CD14-positive monocyte (primary cell): ENCODE measurements around the gene ACO2. TPM values are rescaled to one million over a fixed set of nuclear protein-coding genes. Genes with fewer than 3 reads are reported as not detected.

Source experiments
- DNase-seq, 3 donors: peaks; one replicate each; pipeline ENCODE4 v3.0.0-alpha.2; 2011 to 2022
- H2AFZ ChIP-seq: 2 replicates; pipeline ENCODE4 v1.6.0; 2012; ENCODE audit warnings: mild to moderate bottlenecking, low read depth, low read length, inconsistent platforms; ENCODE audit not compliant: insufficient read depth, poor library complexity, severe bottlenecking
- H3K27ac ChIP-seq, 2 donors: 1 replicate in 1 of 2; 2 replicates in 1 of 2; pipeline ENCODE4 v1.5.1; 2012 to 2013; ENCODE audit warnings: low read length in 2 of 2, control low read depth in 1 of 2, inconsistent platforms in 1 of 2, low read depth in 1 of 2, mild to moderate bottlenecking in 1 of 2
- H3K27me3 ChIP-seq, 2 donors: one replicate each; pipeline versions ENCODE4 v1.6.0 to v1.6.1; 2011 to 2013; ENCODE audit warnings: low read length in 2 of 2; ENCODE audit not compliant: control insufficient read depth in 2 of 2, insufficient read depth in 2 of 2
- H3K36me3 ChIP-seq, 2 donors: replicated peaks in 1 of 2; 1 replicate in 1 of 2; 2 replicates in 1 of 2; pipeline versions ENCODE4 v1.5.1 to v1.6.1; 2012 to 2013; ENCODE audit warnings: low read length in 2 of 2, control low read depth in 1 of 2, inconsistent platforms in 1 of 2, mild to moderate bottlenecking in 1 of 2; ENCODE audit not compliant: insufficient read depth in 2 of 2, control insufficient read depth in 1 of 2
- H3K4me1 ChIP-seq, 2 donors: 1 replicate in 1 of 2; 2 replicates in 1 of 2; pipeline versions ENCODE4 v1.5.1 to v1.6.1; 2012 to 2013; ENCODE audit warnings: low read length in 2 of 2, control low read depth in 1 of 2, inconsistent platforms in 1 of 2, mild to moderate bottlenecking in 1 of 2, moderate library complexity in 1 of 2; ENCODE audit not compliant: insufficient read depth in 2 of 2, control insufficient read depth in 1 of 2
- H3K4me2 ChIP-seq: replicated peaks from 2 replicates; pipeline ENCODE3; 2012; ENCODE audit warnings: low read length, moderate library complexity, mild to moderate bottlenecking; ENCODE audit not compliant: poor library complexity, severe bottlenecking; ENCODE audit errors: extremely low read depth
- H3K4me3 ChIP-seq, 3 experiments: fragments of 200-600 bp in 1 of 3; sonication (generic) in 1 of 3; replicated peaks in 1 of 3; 1 replicate in 2 of 3; 2 replicates in 1 of 3; pipeline ENCODE4 v1.5.1; 2011 to 2013; ENCODE audit warnings: low read length in 3 of 3, mild to moderate bottlenecking in 3 of 3, control low read depth in 2 of 3, low read depth in 2 of 3, inconsistent platforms in 1 of 3, moderate library complexity in 1 of 3
- H3K79me2 ChIP-seq: 2 replicates; pipeline ENCODE4 v1.6.0; 2012; ENCODE audit warnings: mild to moderate bottlenecking, control low read depth, inconsistent platforms, low read length, moderate library complexity; ENCODE audit not compliant: insufficient read depth
- H3K9ac ChIP-seq: 2 replicates; pipeline ENCODE4 v1.6.0; 2017; ENCODE audit warnings: low read length, mild to moderate bottlenecking; ENCODE audit not compliant: insufficient read depth, poor library complexity, severe bottlenecking
- H3K9me3 ChIP-seq, 2 donors: replicated peaks in 1 of 2; 1 replicate in 1 of 2; 2 replicates in 1 of 2; pipeline versions ENCODE4 v1.5.1 to v1.6.1; 2012 to 2013; ENCODE audit warnings: low read length in 2 of 2, control low read depth in 1 of 2; ENCODE audit not compliant: control insufficient read depth in 1 of 2, insufficient read depth in 1 of 2
- H4K20me1 ChIP-seq: 2 replicates; pipeline ENCODE4 v1.6.0; 2012; ENCODE audit warnings: mild to moderate bottlenecking, low read length, control low read depth, moderate library complexity; ENCODE audit not compliant: insufficient read depth
- H3K27ac Mint-ChIP-seq, 7 donors: one replicate each; pipeline ENCODE4 v1.8.0; 2020; ENCODE audit warnings: mild to moderate bottlenecking in 7 of 7, mixed read lengths in 7 of 7, moderate library complexity in 6 of 7, inconsistent platforms in 2 of 7
- H3K27me3 Mint-ChIP-seq, 3 donors: one replicate each; pipeline ENCODE4 v1.8.0; 2021 to 2022; ENCODE audit warnings: low read depth in 3 of 3, mild to moderate bottlenecking in 3 of 3, mixed read lengths in 3 of 3, moderate library complexity in 3 of 3, inconsistent platforms in 1 of 3
- H3K36me3 Mint-ChIP-seq, 2 donors: one replicate each; pipeline ENCODE4 v1.8.0; 2020; ENCODE audit warnings: mixed read lengths in 2 of 2, inconsistent platforms in 1 of 2, mild to moderate bottlenecking in 1 of 2
- H3K4me1 Mint-ChIP-seq: one replicate; pipeline ENCODE4 v1.8.0; 2020; ENCODE audit warnings: mild to moderate bottlenecking, mixed read lengths
- H3K4me3 Mint-ChIP-seq, 2 donors: one replicate each; pipeline ENCODE4 v1.8.0; 2020; ENCODE audit warnings: mild to moderate bottlenecking in 2 of 2, mixed read lengths in 2 of 2, moderate library complexity in 1 of 2
- H3K9me3 Mint-ChIP-seq, 7 donors: one replicate each; pipeline ENCODE4 v1.8.0; 2020 to 2022; ENCODE audit warnings: mixed read lengths in 7 of 7, mild to moderate bottlenecking in 6 of 7, moderate library complexity in 6 of 7, inconsistent platforms in 2 of 7
- WGBS: methylation state at CpG from one replicate; pipeline ENCODE4 v1.1.5; 2013; ENCODE audit warnings: missing lambda C conversion rate; ENCODE audit not compliant: insufficient coverage; 5-methylcytosine and 5-hydroxymethylcytosine counted together
- intact Hi-C, 2 donors: fragments of 100-400 bp; cut with micrococcal nuclease; formaldehyde crosslinking; loops; one replicate each; pipeline versions ENCODE4 v1.15.0 to v1.15.1; 2023
- polyA plus RNA-seq, 3 donors: library from polyadenylated mRNA; depleted of rRNA in 1 of 3; unstranded in 2 of 3; stranded (reverse) in 1 of 3; fragments of 300-500 nt in 2 of 3; fragments of >200 nt in 1 of 3; fragmentation: Illumina TruSeq in 2 of 3; gene quantifications; 1 replicate in 2 of 3; 2 replicates in 1 of 3; pipeline ENCODE4 v1.2.3, GENCODE V29; 2012 to 2021
- TF ChIP-seq, protein P1 (sequence below): fragments of 200-600 bp; IDR thresholded peaks from one replicate; pipeline ENCODE4 v1.8.0; 2022; ENCODE audit warnings: antibody characterized with exemption, mild to moderate bottlenecking

The ACO2 gene
- polyA plus RNA-seq, 3 donors, result 56.8 to 75.8 (median 64.2) TPM

DNA sequence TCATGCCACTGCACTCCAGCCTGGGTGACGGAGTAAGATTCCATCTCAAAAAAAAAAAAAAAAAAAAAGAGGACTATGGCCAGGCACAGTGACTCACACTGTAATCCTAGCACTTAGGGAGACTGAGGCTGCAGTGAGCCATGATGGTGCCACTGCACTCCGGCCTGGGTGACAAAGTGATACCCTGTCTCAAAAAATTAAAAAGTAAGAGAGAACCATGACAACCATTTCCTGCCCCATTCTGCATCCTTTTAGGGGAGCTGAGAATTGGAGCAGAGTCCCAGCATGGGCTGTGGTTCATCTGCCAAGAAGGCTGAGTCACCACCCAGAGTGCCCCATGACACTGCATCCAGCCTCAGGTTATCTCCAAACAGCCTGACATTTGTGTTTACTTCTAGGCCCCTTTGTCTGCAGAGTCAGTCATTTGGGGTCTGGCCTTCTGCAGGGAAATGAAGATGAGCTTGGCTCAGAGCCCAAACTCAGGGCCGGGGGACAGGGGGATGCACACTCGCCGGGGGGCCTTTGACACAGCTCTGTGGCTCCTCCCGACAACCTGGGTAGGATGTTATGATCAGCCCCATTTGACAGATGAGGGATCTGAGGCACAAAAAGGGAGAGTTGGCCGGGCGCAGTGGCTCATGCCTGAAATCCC is 96.6 kb downstream of the ACO2 start:
- H3K27me3 Mint-ChIP-seq, result peaks cover 13 to 37% (median 36%) of the 10 kb centered on the region in 3 donors
- H3K27ac ChIP-seq, result no peak overlapping the region
- H3K36me3 ChIP-seq, result no peaks in the 10 kb centered on the region
- no peaks in the 10 kb centered on the region for H3K9me3 ChIP-seq
- no peak overlapping the region for H3K4me2 ChIP-seq
- no peaks in the 10 kb centered on the region for H4K20me1 ChIP-seq
- intact Hi-C loops, result no loop called here
- no peak overlapping the region for H3K9ac ChIP-seq
- peaks cover 0 to 13% of the 10 kb centered on the region in 2 donors for H3K27me3 ChIP-seq
- peak overlapping the region in 1 of 7 donors; percentile 57 for H3K27ac Mint-ChIP-seq
- no peaks in the 10 kb centered on the region for H3K4me1 ChIP-seq
- no peak overlapping the region for H3K4me3 Mint-ChIP-seq
- H3K36me3 Mint-ChIP-seq, result no peaks in the 10 kb centered on the region
- DNase-seq, result peak in 1 of 3 donors; percentile 20
- no peak overlapping the region for H2AFZ ChIP-seq
- no peaks in the 10 kb centered on the region for H3K79me2 ChIP-seq
- whole genome bisulfite sequencing, result 68% methylated on average over 4 of the region's 8 CpGs
- H3K4me3 ChIP-seq, result no peak overlapping the region
- no peaks in the 10 kb centered on the region for H3K9me3 Mint-ChIP-seq
- TF ChIP-seq, protein P1, sequence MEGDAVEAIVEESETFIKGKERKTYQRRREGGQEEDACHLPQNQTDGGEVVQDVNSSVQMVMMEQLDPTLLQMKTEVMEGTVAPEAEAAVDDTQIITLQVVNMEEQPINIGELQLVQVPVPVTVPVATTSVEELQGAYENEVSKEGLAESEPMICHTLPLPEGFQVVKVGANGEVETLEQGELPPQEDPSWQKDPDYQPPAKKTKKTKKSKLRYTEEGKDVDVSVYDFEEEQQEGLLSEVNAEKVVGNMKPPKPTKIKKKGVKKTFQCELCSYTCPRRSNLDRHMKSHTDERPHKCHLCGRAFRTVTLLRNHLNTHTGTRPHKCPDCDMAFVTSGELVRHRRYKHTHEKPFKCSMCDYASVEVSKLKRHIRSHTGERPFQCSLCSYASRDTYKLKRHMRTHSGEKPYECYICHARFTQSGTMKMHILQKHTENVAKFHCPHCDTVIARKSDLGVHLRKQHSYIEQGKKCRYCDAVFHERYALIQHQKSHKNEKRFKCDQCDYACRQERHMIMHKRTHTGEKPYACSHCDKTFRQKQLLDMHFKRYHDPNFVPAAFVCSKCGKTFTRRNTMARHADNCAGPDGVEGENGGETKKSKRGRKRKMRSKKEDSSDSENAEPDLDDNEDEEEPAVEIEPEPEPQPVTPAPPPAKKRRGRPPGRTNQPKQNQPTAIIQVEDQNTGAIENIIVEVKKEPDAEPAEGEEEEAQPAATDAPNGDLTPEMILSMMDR, result no peak
- no peaks in the 10 kb centered on the region for H3K4me1 Mint-ChIP-seq

DNA sequence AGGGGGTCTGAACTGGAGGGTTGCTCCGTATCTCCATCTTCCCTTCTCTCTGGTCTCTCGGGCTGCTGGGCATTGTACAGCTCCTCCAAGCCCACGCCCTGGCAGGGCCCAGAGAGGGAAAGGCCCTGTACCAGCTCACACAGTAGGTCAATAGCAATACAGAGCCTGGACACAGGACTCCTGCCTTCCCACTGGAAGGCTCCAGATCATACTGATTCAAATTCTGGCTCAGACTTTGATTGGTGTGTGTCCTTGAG is 98.5 kb downstream of the ACO2 start:
- Histone ChIP-seq H3K36me3 (no peaks in the 10 kb centered on the region), H3K4me2 (no peak overlapping the region), H2AFZ (no peak overlapping the region), H3K27ac (no peak overlapping the region), H3K27me3 (no peaks in the 10 kb centered on the region), H4K20me1 (no peaks in the 10 kb centered on the region), H3K4me3 (no peak overlapping the region), H3K9ac (no peak overlapping the region), H3K9me3 (no peaks in the 10 kb centered on the region), H3K79me2 (no peaks in the 10 kb centered on the region), H3K4me1 (no peaks in the 10 kb centered on the region)
- H3K36me3 Mint-ChIP-seq, result no peaks in the 10 kb centered on the region
- intact Hi-C loops, result no loop called here
- no peak overlapping the region for H3K27ac Mint-ChIP-seq
- no peaks in the 10 kb centered on the region for H3K4me1 Mint-ChIP-seq
- 94% methylated on average over 2 of the region's 3 CpGs for WGBS
- no peak for DNase-seq
- H3K9me3 Mint-ChIP-seq, result no peaks in the 10 kb centered on the region
- H3K4me3 Mint-ChIP-seq, result no peak overlapping the region
- H3K27me3 Mint-ChIP-seq, result peaks cover 4 to 24% (median 22%) of the 10 kb centered on the region in 3 donors
- TF ChIP-seq, protein P1, result no peak
